Endothelial cell of umbilical vein (primary cell): ENCODE measurements around the gene YPEL1. TPM values are rescaled to one million over a fixed set of nuclear protein-coding genes. Genes with fewer than 3 reads are reported as not detected.

Source experiments
- BruUV-seq: library from RNA; stranded (reverse); fragments of 400-500 nt; replicated peaks from 2 replicates; lab custom pipeline; 2021; lab: Mats Ljungman, UMichigan
- CTCF ChIA-PET: fragments of 300-600, 350-600 bp; sonication (Branson Sonifier 250); formaldehyde crosslinking; loops from one replicate; lab custom pipeline; 2021; ENCODE audit warnings: antibody characterized with exemption, inconsistent platforms; lab: Charles Lee
- POLR2A ChIA-PET: fragments of 300-600, 350-600 bp; sonication (Branson Sonifier 250); formaldehyde crosslinking; loops from one replicate; lab custom pipeline; 2021; ENCODE audit warnings: antibody characterized with exemption, inconsistent platforms; lab: Charles Lee
- DNase-seq: peaks from one replicate; pipeline ENCODE4 v3.0.0-alpha.2; 2011; ENCODE audit warnings: low read depth, low spot score
- FAIRE-seq: peaks from 2 replicates; lab custom pipeline; 2011; peaks lifted over from hg19 to GRCh38; lab: Jason Lieb, UNC
- H2AFZ ChIP-seq: 2 replicates; pipeline ENCODE4 v1.6.0; 2012; ENCODE audit warnings: low read depth, low read length, control low read depth, inconsistent platforms
- H3K27ac ChIP-seq: 2 replicates; pipeline ENCODE4 v1.5.1; 2011; ENCODE audit warnings: low read depth, mild to moderate bottlenecking, control low read depth, low read length, moderate library complexity; ENCODE audit not compliant: insufficient read depth
- H3K27me3 ChIP-seq, 2 experiments: 2 replicates each; pipeline versions ENCODE4 v1.6.0 to v1.6.1; 2011; ENCODE audit warnings: low read length in 2 of 2, mixed read lengths in 1 of 2; ENCODE audit not compliant: control insufficient read depth in 2 of 2, insufficient read depth in 2 of 2
- H3K36me3 ChIP-seq, 2 experiments: 2 replicates in 1 of 2; 3 replicates in 1 of 2; pipeline ENCODE4 v1.5.1; 2011; ENCODE audit warnings: low read length in 2 of 2, mild to moderate bottlenecking in 1 of 2, moderate library complexity in 1 of 2; ENCODE audit not compliant: control insufficient read depth in 2 of 2, insufficient read depth in 2 of 2; ENCODE audit errors: extremely low read depth in 1 of 2
- H3K4me1 ChIP-seq: 3 replicates; pipeline ENCODE4 v1.5.1; 2011; ENCODE audit warnings: mild to moderate bottlenecking, low read length; ENCODE audit not compliant: control insufficient read depth, insufficient read depth; ENCODE audit errors: extremely low read depth
- H3K4me2 ChIP-seq: 2 replicates; pipeline ENCODE4 v1.6.1; 2011; ENCODE audit warnings: low read length, control low read depth, mixed read lengths; ENCODE audit not compliant: insufficient read depth
- H3K4me3 ChIP-seq, 3 experiments: fragments of 200-600 bp in 1 of 3; sonication (generic), shearing (Covaris generic) in 1 of 3; replicated peaks in 1 of 3; 2 replicates each; pipeline ENCODE4 v1.5.1; 2011 to 2016; ENCODE audit warnings: control low read depth in 3 of 3, low read length in 3 of 3, mild to moderate bottlenecking in 2 of 3, inconsistent platforms in 1 of 3, low read depth in 1 of 3, moderate library complexity in 1 of 3; ENCODE audit not compliant: insufficient read depth in 1 of 3
- H3K79me2 ChIP-seq: 2 replicates; pipeline ENCODE4 v1.6.0; 2012; ENCODE audit warnings: low read length, inconsistent platforms; ENCODE audit not compliant: control insufficient read depth, insufficient read depth
- H3K9ac ChIP-seq: replicated peaks from 2 replicates; pipeline ENCODE3; 2011; ENCODE audit warnings: low read length, control low read depth; ENCODE audit not compliant: insufficient read depth; ENCODE audit errors: extremely low read depth
- H3K9me1 ChIP-seq: replicated peaks from 3 replicates; pipeline ENCODE4 v1.6.0; 2011; ENCODE audit warnings: mild to moderate bottlenecking, low read length; ENCODE audit not compliant: control insufficient read depth, insufficient read depth; ENCODE audit errors: extremely low read depth
- H3K9me3 ChIP-seq: replicated peaks from 2 replicates; pipeline ENCODE4 v1.5.1; 2012; ENCODE audit warnings: low read length, inconsistent platforms; ENCODE audit not compliant: control insufficient read depth, insufficient read depth
- H4K20me1 ChIP-seq: replicated peaks from 2 replicates; pipeline ENCODE3; 2011; ENCODE audit warnings: mild to moderate bottlenecking, low read length; ENCODE audit not compliant: control insufficient read depth, insufficient read depth; ENCODE audit errors: extremely low read depth
- CTCF ChIP-seq, 2 donors: IDR thresholded peaks; 1 replicate in 1 of 2; 2 replicates in 1 of 2; pipeline ENCODE4 v1.5.1; 2011; ENCODE audit warnings: low read length in 2 of 2, mild to moderate bottlenecking in 2 of 2, moderate library complexity in 2 of 2, control low read depth in 1 of 2, inconsistent platforms in 1 of 2, low read depth in 1 of 2; ENCODE audit not compliant: insufficient read depth in 1 of 2; ENCODE audit errors: extremely low read depth in 1 of 2
- EZH2 ChIP-seq: IDR thresholded peaks from 2 replicates; pipeline ENCODE4 v1.6.1; 2012; ENCODE audit warnings: borderline replicate concordance, low read depth, mild to moderate bottlenecking, moderate library complexity, low read length, inconsistent platforms; ENCODE audit not compliant: severe bottlenecking
- FOS ChIP-seq: IDR thresholded peaks from 2 replicates; pipeline ENCODE4 v1.6.1; 2011; ENCODE audit warnings: mild to moderate bottlenecking, low read length, moderate library complexity, borderline replicate concordance; ENCODE audit not compliant: insufficient read depth
- GATA2 ChIP-seq: IDR thresholded peaks from 2 replicates; pipeline ENCODE4 v1.7.0; 2011; ENCODE audit warnings: low read depth, mild to moderate bottlenecking, moderate library complexity, mixed read lengths, low read length; ENCODE audit not compliant: insufficient read length, insufficient read depth
- JUN ChIP-seq: IDR thresholded peaks from 2 replicates; pipeline ENCODE4 v1.6.1; 2011; ENCODE audit warnings: borderline replicate concordance, low read depth; ENCODE audit not compliant: insufficient read length, insufficient read depth
- MAX ChIP-seq: IDR thresholded peaks from 2 replicates; pipeline ENCODE4 v1.6.1; 2011; ENCODE audit not compliant: insufficient read depth, insufficient read length
- MYC ChIP-seq: IDR thresholded peaks from one replicate; pipeline ENCODE4 v1.6.1; 2011; ENCODE audit warnings: mild to moderate bottlenecking, low read depth, low read length
- POLR2A ChIP-seq: IDR thresholded peaks from 2 replicates; pipeline ENCODE4 v1.6.1; 2012; ENCODE audit warnings: low read depth, mild to moderate bottlenecking, control low read depth, low read length
- POLR2AphosphoS5 ChIP-seq: IDR thresholded peaks from 2 replicates; pipeline ENCODE4 v1.6.1; 2012; ENCODE audit warnings: low read depth, mild to moderate bottlenecking, control low read depth, low read length, moderate library complexity; ENCODE audit not compliant: insufficient read depth
- dilution Hi-C: fragments of 300-500 bp; cut with MboI; formaldehyde crosslinking; loops from one replicate; pipeline ENCODE4 v1.15.0; 2019; ENCODE audit warnings: low sequenced_read_pairs; ENCODE audit not compliant: extremely low pct_ligation_motif_present
- intact Hi-C: fragments of 100-400 bp; cut with micrococcal nuclease; formaldehyde crosslinking; loops from one replicate; pipeline ENCODE4 v1.10.0; 2022
- polyA plus RNA-seq, 4 experiments: library from polyadenylated mRNA; depleted of rRNA in 3 of 4; stranded (reverse) in 3 of 4; unstranded in 1 of 4; fragments of >200 nt; gene quantifications; 2 replicates each; pipeline versions ENCODE4 v1.2.1 to v1.2.3, GENCODE V29; 2011 to 2012; ENCODE audit warnings: missing spikeins in 1 of 4
- total RNA-seq: library from RNA; stranded (reverse); gene quantifications from 2 replicates; pipeline ENCODE4 v1.2.3, GENCODE V29; 2021

Gene YPEL1
- total and polyA plus RNA-seq, 2 donors (not counting 3 experiments of a cell fraction or from before 2014, with no cell fraction given): 3.7 to 6.2 TPM

- ChIA-PET CTCF (no interaction called here), POLR2A (no interaction called here)
- intact Hi-C loops (no loop called here), dilution Hi-C loops (no loop called here)
- H3K4me2 ChIP-seq: no peak overlapping the region
- no peaks in the 10 kb centered on the region for H4K20me1 ChIP-seq
- H3K27me3 ChIP-seq: no peaks in the 10 kb centered on the region
- no peaks in the 10 kb centered on the region for H3K79me2 ChIP-seq
- DNase-seq: no peak
- no peak overlapping the region for H3K4me3 ChIP-seq
- no peak overlapping the region for H3K27ac ChIP-seq
- no peak overlapping the region for H3K9ac ChIP-seq
- H3K36me3 ChIP-seq: peaks cover 0 to 24% of the 10 kb centered on the region in 2 experiments
- H3K9me1 ChIP-seq: no peaks in the 10 kb centered on the region
- BruUV-seq: no TSS peak
- no peak for FAIRE-seq
- H3K4me1 ChIP-seq: no peaks in the 10 kb centered on the region
- H2AFZ ChIP-seq: no peak overlapping the region
- H3K9me3 ChIP-seq: no peaks in the 10 kb centered on the region
- TF ChIP-seq CTCF (IDR thresholded peaks at IDR 0.05; ENCODE audit: extremely low read depth in 1 of 2, insufficient read depth in 1 of 2, low read depth in 1 of 2, low read length in 2 of 2) (no peak), MYC (no peak), GATA2 (no peak), FOS (no peak), EZH2 (no peak), POLR2AphosphoS5 (no peak), JUN (no peak), POLR2A (no peak), MAX (no peak)
Measured at GRCh38 chr22:21680830-21681565, 54.6 kb downstream of the YPEL1 start.
